Large intestine (tissue), 3 donors: ENCODE measurements around the gene L3MBTL4. TPM values are rescaled to one million over a fixed set of nuclear protein-coding genes. Genes with fewer than 3 reads are reported as not detected.
"Not testable (repeated sequence)": the region's sequence is repeated elsewhere in the genome, so short reads cannot be mapped to it uniquely, and the experiment has no call there.

ENCODE experiments used
- DNase-seq, 2 donors: peaks; one replicate each; pipeline versions ENCODE4 v3.0.0 to v3.0.0-alpha.2; 2013
- H3K27ac ChIP-seq: one replicate; pipeline ENCODE4 v1.5.1; 2013; ENCODE audit warnings: low read length
- H3K27me3 ChIP-seq: 2 replicates; pipeline ENCODE4 v1.6.1; 2013; ENCODE audit warnings: low read length; ENCODE audit not compliant: control insufficient read depth, insufficient read depth
- H3K36me3 ChIP-seq: 2 replicates; pipeline ENCODE4 v1.6.1; 2013; ENCODE audit warnings: low read length; ENCODE audit not compliant: control insufficient read depth, insufficient read depth
- H3K4me1 ChIP-seq: one replicate; pipeline ENCODE4 v1.6.1; 2013; ENCODE audit warnings: low read length; ENCODE audit not compliant: control insufficient read depth, insufficient read depth
- H3K4me3 ChIP-seq: one replicate; pipeline ENCODE4 v1.5.1; 2013; ENCODE audit warnings: low read length
- H3K9me3 ChIP-seq: one replicate; pipeline ENCODE4 v1.6.1; 2013; ENCODE audit warnings: mild to moderate bottlenecking, low read depth, low read length, moderate library complexity; ENCODE audit not compliant: control insufficient read depth
- WGBS: methylation state at CpG from one replicate; pipeline ENCODE4 v1.1.5; 2013; ENCODE audit warnings: low lambda C conversion rate; ENCODE audit not compliant: insufficient coverage; 5-methylcytosine and 5-hydroxymethylcytosine counted together
- polyA plus RNA-seq: library from polyadenylated mRNA; unstranded; fragments of 120-200 nt; gene quantifications from one replicate; pipeline ENCODE4 v1.2.1, GENCODE V29; 2013

Gene L3MBTL4
- polyA plus RNA-seq, 1 donor = 4.0 TPM

GRCh38 chr18:6431659-6432318 lies 17.1 kb upstream of the L3MBTL4 start:
- H3K4me1 ChIP-seq = no peaks in the 10 kb centered on the region
- no peaks in the 10 kb centered on the region for H3K36me3 ChIP-seq
- H3K4me3 ChIP-seq = no peak overlapping the region
- no CpG with 5 or more reads among the region's 19 CpGs for WGBS
- DNase-seq = no peak
- H3K27ac ChIP-seq = no peak overlapping the region
- H3K27me3 ChIP-seq = no peaks in the 10 kb centered on the region
- H3K9me3 ChIP-seq = no peaks in the 10 kb centered on the region

GRCh38 chr18:6428851-6429395 lies 14.2 kb upstream of the L3MBTL4 start:
- WGBS = 93% methylated on average over 2 of the region's 3 CpGs
- Histone ChIP-seq H3K4me1 (no peaks in the 10 kb centered on the region), H3K9me3 (no peaks in the 10 kb centered on the region), H3K27ac (no peak overlapping the region), H3K27me3 (no peaks in the 10 kb centered on the region), H3K36me3 (no peaks in the 10 kb centered on the region), H3K4me3 (no peak overlapping the region)
- no peak for DNase-seq

GRCh38 chr18:6427286-6427685 lies 12.6 kb upstream of the L3MBTL4 start:
- Histone ChIP-seq H3K27me3 (no peaks in the 10 kb centered on the region), H3K9me3 (no peaks in the 10 kb centered on the region), H3K27ac (no peak overlapping the region), H3K4me1 (no peaks in the 10 kb centered on the region), H3K4me3 (no peak overlapping the region), H3K36me3 (no peaks in the 10 kb centered on the region)
- no CpG with 5 or more reads among the region's 1 CpG for WGBS
- no peak for DNase-seq

GRCh38 chr18:6423289-6423688 lies 8.6 kb upstream of the L3MBTL4 start:
- H3K4me1 ChIP-seq = no peaks in the 10 kb centered on the region
- no peak for DNase-seq
- no peak overlapping the region for H3K27ac ChIP-seq
- WGBS = 80% methylated on average over 1 of the region's 5 CpGs
- H3K4me3 ChIP-seq = no peak overlapping the region
- H3K9me3 ChIP-seq = no peaks in the 10 kb centered on the region
- H3K36me3 ChIP-seq = no peaks in the 10 kb centered on the region
- H3K27me3 ChIP-seq = no peaks in the 10 kb centered on the region

- H3K36me3 ChIP-seq = no peaks in the 10 kb centered on the region
- peaks cover 22% of the 10 kb centered on the region for H3K27me3 ChIP-seq
- DNase-seq = peak; percentile 58 to 86
- H3K27ac ChIP-seq = peak overlapping the region; percentile 58
- H3K4me3 ChIP-seq = peak overlapping the region; percentile 81
- H3K4me1 ChIP-seq = no peaks in the 10 kb centered on the region
- H3K9me3 ChIP-seq = no peaks in the 10 kb centered on the region
- no CpG with 5 or more reads among the region's 68 CpGs for WGBS
Measured at GRCh38 chr18:6414118-6414722, 491 bp downstream of the L3MBTL4 start.

GRCh38 chr18:6413579-6414117 lies 1.1 kb downstream of the L3MBTL4 start:
- Histone ChIP-seq H3K36me3 (no peaks in the 10 kb centered on the region), H3K4me1 (no peaks in the 10 kb centered on the region), H3K4me3 (peak overlapping the region; percentile 81), H3K27ac (peak overlapping the region; percentile 58), H3K9me3 (no peaks in the 10 kb centered on the region), H3K27me3 (peaks cover 22% of the 10 kb centered on the region)
- WGBS = no CpG with 5 or more reads among the region's 25 CpGs
- peak; percentile 12 to 54 for DNase-seq

- no peak for DNase-seq
- Histone ChIP-seq H3K36me3 (no peaks in the 10 kb centered on the region), H3K27ac (no peak overlapping the region), H3K9me3 (no peaks in the 10 kb centered on the region), H3K27me3 (peaks cover 22% of the 10 kb centered on the region), H3K4me1 (no peaks in the 10 kb centered on the region), H3K4me3 (no peak overlapping the region)
- 92% methylated on average over 2 of the region's 3 CpGs for WGBS
Measured at GRCh38 chr18:6412933-6413472, 1.7 kb downstream of the L3MBTL4 start.

- DNase-seq = no peak
- no peak overlapping the region for H3K27ac ChIP-seq
- no peaks in the 10 kb centered on the region for H3K4me1 ChIP-seq
- peaks cover 22% of the 10 kb centered on the region for H3K27me3 ChIP-seq
- no peaks in the 10 kb centered on the region for H3K36me3 ChIP-seq
- WGBS = 83% methylated on average over 2 of the region's 5 CpGs
- H3K9me3 ChIP-seq = no peaks in the 10 kb centered on the region
- no peak overlapping the region for H3K4me3 ChIP-seq
Measured at GRCh38 chr18:6411382-6411781, 3.3 kb downstream of the L3MBTL4 start.

- WGBS = 100% methylated on average over 1 of the region's 7 CpGs
- DNase-seq = no peak
- Histone ChIP-seq H3K27me3 (peaks cover 16% of the 10 kb centered on the region), H3K4me3 (no peak overlapping the region), H3K4me1 (peaks cover 4% of the 10 kb centered on the region), H3K27ac (no peak overlapping the region), H3K9me3 (no peaks in the 10 kb centered on the region), H3K36me3 (no peaks in the 10 kb centered on the region)
Measured at GRCh38 chr18:6409933-6410332, 4.8 kb downstream of the L3MBTL4 start.

- not testable (repeated sequence) for H3K9me3 ChIP-seq, H3K4me1 ChIP-seq, DNase-seq, H3K4me3 ChIP-seq, H3K36me3 ChIP-seq, H3K27me3 ChIP-seq, H3K27ac ChIP-seq
- WGBS = no CpG with 5 or more reads among the region's 8 CpGs
Measured at GRCh38 chr18:6408543-6408942, 6.2 kb downstream of the L3MBTL4 start.
